ENCODE results near the gene ETFDH.

ETFDH gene

DNA sequence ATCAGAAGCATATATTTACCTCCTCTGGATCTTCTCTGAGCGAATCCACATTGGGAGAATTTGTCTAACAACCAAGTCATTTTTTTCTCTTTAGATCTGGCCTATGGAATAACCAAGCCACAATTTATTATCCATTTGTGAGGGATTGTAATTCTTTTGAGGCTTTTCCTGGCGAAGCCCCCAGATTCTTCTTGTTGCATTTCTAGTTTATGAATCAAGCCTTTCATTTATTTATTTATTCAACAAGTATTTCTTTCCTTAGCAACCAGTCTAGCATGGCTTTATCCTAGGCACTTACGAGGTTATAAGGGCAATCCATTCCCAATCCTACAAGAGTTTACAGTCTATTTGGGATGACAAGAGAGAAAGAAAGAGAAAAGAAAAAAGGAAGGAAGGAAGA lies 78.3 kb downstream of the ETFDH start:
- TF ChIP-seq, protein P1, sequence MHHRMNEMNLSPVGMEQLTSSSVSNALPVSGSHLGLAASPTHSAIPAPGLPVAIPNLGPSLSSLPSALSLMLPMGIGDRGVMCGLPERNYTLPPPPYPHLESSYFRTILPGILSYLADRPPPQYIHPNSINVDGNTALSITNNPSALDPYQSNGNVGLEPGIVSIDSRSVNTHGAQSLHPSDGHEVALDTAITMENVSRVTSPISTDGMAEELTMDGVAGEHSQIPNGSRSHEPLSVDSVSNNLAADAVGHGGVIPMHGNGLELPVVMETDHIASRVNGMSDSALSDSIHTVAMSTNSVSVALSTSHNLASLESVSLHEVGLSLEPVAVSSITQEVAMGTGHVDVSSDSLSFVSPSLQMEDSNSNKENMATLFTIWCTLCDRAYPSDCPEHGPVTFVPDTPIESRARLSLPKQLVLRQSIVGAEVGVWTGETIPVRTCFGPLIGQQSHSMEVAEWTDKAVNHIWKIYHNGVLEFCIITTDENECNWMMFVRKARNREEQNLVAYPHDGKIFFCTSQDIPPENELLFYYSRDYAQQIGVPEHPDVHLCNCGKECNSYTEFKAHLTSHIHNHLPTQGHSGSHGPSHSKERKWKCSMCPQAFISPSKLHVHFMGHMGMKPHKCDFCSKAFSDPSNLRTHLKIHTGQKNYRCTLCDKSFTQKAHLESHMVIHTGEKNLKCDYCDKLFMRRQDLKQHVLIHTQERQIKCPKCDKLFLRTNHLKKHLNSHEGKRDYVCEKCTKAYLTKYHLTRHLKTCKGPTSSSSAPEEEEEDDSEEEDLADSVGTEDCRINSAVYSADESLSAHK (tag by site-specific recombination; IDR thresholded peaks at IDR 0.05) = no peak
- TF ChIP-seq GLI2 (tag by site-specific recombination; IDR thresholded peaks at IDR 0.05; ENCODE audit: borderline replicate concordance, low read depth) (no peak), ZNF292 (tag by site-specific recombination; IDR thresholded peaks at IDR 0.05; ENCODE audit: borderline replicate concordance, low read depth) (no peak)
- H3K9me3 ChIP-seq (ENCODE audit: control insufficient read depth, insufficient read depth, low read depth, low read length) = no peaks in the 10 kb centered on the region
- ChIA-PET CTCF (no interaction called here), POLR2A (no interaction called here)
- no peak overlapping the region for H3K4me3 ChIP-seq (ENCODE audit: low read depth, low read length)
- H3K36me3 ChIP-seq (ENCODE audit: control insufficient read depth in 2 of 2, insufficient read depth in 1 of 2, low read length in 2 of 2) = no peaks in the 10 kb centered on the region
- no peaks in the 10 kb centered on the region for H3K4me1 ChIP-seq (ENCODE audit: control insufficient read depth, insufficient read depth, low read length)
- H3K27ac ChIP-seq (ENCODE audit: extremely low read depth, low read depth, low read length) = no peak overlapping the region

DNA sequence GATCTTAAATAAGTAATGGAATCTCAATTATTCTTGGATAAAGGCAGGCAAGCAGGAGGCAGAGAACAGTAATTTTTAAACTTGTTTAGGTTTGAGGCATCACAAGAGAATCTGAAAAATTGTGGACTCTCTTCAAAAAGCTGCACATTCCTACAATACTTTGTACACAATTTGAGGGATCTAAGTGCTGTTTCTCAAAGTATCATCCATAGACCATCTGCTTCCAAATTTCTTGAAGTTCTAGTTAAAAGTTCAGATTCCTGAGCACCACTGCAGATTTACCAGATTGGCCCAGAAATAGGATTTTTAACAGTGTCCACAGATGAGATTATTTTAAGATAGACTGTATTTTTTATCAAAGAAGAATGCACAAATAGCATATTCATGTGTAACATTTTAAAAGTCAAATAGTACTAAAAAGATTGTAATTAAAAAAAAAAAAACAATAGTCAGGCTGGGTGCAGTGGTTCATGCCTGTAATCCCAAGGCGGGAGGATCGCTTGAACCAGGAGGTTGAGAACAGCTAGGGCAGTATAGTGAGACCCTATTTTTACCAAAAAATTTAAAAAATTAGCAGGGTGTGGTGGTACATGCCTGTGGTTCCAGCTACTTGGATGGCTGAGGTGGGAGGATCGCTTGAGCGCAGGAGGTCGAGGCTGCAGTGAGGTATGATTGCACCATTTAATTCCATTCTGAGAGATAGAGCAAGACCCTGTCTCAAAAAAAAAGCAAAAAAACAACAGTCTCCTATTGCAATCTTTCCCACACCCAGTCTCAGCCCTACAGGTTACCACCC lies 82.5 kb downstream of the ETFDH start:
- CTCF ChIA-PET = interaction anchor here (0.7 kb wide), 1 partner anchor 491 kb away, joined by 5 read pairs; no protein-coding TSS in a partner anchor
- POLR2A ChIA-PET = no interaction called here
- no peaks in the 10 kb centered on the region for H3K9me3 ChIP-seq (ENCODE audit: control insufficient read depth, insufficient read depth, low read depth, low read length)
- no peak overlapping the region for H3K27ac ChIP-seq (ENCODE audit: extremely low read depth, low read depth, low read length)
- TF ChIP-seq ZNF621 (tag by site-specific recombination; IDR thresholded peaks at IDR 0.05) = no peak
- TF ChIP-seq, protein P2, sequence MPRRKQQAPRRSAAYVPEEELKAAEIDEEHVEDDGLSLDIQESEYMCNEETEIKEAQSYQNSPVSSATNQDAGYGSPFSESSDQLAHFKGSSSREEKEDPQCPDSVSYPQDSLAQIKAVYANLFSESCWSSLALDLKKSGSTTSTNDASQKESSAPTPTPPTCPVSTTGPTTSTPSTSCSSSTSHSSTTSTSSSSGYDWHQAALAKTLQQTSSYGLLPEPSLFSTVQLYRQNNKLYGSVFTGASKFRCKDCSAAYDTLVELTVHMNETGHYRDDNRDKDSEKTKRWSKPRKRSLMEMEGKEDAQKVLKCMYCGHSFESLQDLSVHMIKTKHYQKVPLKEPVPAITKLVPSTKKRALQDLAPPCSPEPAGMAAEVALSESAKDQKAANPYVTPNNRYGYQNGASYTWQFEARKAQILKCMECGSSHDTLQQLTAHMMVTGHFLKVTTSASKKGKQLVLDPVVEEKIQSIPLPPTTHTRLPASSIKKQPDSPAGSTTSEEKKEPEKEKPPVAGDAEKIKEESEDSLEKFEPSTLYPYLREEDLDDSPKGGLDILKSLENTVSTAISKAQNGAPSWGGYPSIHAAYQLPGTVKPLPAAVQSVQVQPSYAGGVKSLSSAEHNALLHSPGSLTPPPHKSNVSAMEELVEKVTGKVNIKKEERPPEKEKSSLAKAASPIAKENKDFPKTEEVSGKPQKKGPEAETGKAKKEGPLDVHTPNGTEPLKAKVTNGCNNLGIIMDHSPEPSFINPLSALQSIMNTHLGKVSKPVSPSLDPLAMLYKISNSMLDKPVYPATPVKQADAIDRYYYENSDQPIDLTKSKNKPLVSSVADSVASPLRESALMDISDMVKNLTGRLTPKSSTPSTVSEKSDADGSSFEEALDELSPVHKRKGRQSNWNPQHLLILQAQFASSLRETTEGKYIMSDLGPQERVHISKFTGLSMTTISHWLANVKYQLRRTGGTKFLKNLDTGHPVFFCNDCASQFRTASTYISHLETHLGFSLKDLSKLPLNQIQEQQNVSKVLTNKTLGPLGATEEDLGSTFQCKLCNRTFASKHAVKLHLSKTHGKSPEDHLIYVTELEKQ (tag by site-specific recombination; IDR thresholded peaks at IDR 0.05; ENCODE audit: borderline replicate concordance) = no peak
- TF ChIP-seq ZNF843 (tag by site-specific recombination; IDR thresholded peaks at IDR 0.05) = no peak
- TF ChIP-seq, protein P3, sequence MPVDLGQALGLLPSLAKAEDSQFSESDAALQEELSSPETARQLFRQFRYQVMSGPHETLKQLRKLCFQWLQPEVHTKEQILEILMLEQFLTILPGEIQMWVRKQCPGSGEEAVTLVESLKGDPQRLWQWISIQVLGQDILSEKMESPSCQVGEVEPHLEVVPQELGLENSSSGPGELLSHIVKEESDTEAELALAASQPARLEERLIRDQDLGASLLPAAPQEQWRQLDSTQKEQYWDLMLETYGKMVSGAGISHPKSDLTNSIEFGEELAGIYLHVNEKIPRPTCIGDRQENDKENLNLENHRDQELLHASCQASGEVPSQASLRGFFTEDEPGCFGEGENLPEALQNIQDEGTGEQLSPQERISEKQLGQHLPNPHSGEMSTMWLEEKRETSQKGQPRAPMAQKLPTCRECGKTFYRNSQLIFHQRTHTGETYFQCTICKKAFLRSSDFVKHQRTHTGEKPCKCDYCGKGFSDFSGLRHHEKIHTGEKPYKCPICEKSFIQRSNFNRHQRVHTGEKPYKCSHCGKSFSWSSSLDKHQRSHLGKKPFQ (tag by site-specific recombination; IDR thresholded peaks at IDR 0.05) = no peak
- no peak for TF ChIP-seq ZNF670 (tag by site-specific recombination; IDR thresholded peaks at IDR 0.05; ENCODE audit: low read depth)
- no peak for TF ChIP-seq ZNF16 (tag by site-specific recombination; IDR thresholded peaks at IDR 0.05; ENCODE audit: low read depth)
- TF ChIP-seq ZNF112 (tag by site-specific recombination; IDR thresholded peaks at IDR 0.05) = no peak
- TF ChIP-seq, protein P4, sequence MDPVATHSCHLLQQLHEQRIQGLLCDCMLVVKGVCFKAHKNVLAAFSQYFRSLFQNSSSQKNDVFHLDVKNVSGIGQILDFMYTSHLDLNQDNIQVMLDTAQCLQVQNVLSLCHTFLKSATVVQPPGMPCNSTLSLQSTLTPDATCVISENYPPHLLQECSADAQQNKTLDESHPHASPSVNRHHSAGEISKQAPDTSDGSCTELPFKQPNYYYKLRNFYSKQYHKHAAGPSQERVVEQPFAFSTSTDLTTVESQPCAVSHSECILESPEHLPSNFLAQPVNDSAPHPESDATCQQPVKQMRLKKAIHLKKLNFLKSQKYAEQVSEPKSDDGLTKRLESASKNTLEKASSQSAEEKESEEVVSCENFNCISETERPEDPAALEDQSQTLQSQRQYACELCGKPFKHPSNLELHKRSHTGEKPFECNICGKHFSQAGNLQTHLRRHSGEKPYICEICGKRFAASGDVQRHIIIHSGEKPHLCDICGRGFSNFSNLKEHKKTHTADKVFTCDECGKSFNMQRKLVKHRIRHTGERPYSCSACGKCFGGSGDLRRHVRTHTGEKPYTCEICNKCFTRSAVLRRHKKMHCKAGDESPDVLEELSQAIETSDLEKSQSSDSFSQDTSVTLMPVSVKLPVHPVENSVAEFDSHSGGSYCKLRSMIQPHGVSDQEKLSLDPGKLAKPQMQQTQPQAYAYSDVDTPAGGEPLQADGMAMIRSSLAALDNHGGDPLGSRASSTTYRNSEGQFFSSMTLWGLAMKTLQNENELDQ (tag by site-specific recombination; IDR thresholded peaks at IDR 0.05; ENCODE audit: low read depth) = no peak
- TF ChIP-seq SP2 (tag by site-specific recombination; IDR thresholded peaks at IDR 0.05) = no peak
- TF ChIP-seq GLI4 (tag by site-specific recombination; IDR thresholded peaks at IDR 0.05) = no peak
- TF ChIP-seq ZNF266 (tag by site-specific recombination; IDR thresholded peaks at IDR 0.05; ENCODE audit: low read depth) = no peak
- TF ChIP-seq SETDB1 (IDR thresholded peaks at IDR 0.05; ENCODE audit: insufficient read length, low read length) = no peak
- TF ChIP-seq ZNF121 (tag by site-specific recombination; IDR thresholded peaks at IDR 0.05) = no peak
- TF ChIP-seq, protein P5, sequence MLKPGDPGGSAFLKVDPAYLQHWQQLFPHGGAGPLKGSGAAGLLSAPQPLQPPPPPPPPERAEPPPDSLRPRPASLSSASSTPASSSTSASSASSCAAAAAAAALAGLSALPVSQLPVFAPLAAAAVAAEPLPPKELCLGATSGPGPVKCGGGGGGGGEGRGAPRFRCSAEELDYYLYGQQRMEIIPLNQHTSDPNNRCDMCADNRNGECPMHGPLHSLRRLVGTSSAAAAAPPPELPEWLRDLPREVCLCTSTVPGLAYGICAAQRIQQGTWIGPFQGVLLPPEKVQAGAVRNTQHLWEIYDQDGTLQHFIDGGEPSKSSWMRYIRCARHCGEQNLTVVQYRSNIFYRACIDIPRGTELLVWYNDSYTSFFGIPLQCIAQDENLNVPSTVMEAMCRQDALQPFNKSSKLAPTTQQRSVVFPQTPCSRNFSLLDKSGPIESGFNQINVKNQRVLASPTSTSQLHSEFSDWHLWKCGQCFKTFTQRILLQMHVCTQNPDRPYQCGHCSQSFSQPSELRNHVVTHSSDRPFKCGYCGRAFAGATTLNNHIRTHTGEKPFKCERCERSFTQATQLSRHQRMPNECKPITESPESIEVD (tag by site-specific recombination; IDR thresholded peaks at IDR 0.05) = no peak
- no peak for TF ChIP-seq ZNF292 (tag by site-specific recombination; IDR thresholded peaks at IDR 0.05; ENCODE audit: borderline replicate concordance, low read depth)
- TF ChIP-seq, protein P6, sequence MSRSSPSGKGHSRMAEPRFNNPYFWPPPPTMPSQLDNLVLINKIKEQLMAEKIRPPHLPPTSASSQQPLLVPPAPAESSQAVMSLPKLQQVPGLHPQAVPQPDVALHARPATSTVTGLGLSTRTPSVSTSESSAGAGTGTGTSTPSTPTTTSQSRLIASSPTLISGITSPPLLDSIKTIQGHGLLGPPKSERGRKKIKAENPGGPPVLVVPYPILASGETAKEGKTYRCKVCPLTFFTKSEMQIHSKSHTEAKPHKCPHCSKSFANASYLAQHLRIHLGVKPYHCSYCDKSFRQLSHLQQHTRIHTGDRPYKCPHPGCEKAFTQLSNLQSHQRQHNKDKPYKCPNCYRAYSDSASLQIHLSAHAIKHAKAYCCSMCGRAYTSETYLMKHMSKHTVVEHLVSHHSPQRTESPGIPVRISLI (tag by site-specific recombination; IDR thresholded peaks at IDR 0.05) = no peak
- TF ChIP-seq ZNF548 (tag by site-specific recombination; IDR thresholded peaks at IDR 0.05) = no peak
- no peak for TF ChIP-seq ZNF324 (tag by site-specific recombination; IDR thresholded peaks at IDR 0.05)
- H3K4me3 ChIP-seq (ENCODE audit: low read depth, low read length) = no peak overlapping the region
- no peaks in the 10 kb centered on the region for H3K36me3 ChIP-seq (ENCODE audit: control insufficient read depth in 2 of 2, insufficient read depth in 1 of 2, low read length in 2 of 2)
- H3K4me1 ChIP-seq (ENCODE audit: control insufficient read depth, insufficient read depth, low read length) = no peaks in the 10 kb centered on the region
